ENCODE results near the gene TMEM30A. TPM values are rescaled to one million over a fixed set of nuclear protein-coding genes. Genes with fewer than 3 reads are reported as not detected.

The TMEM30A gene
- total RNA-seq, 2 donors from 2014 or later: 47.7 to 59.4 TPM

- Mint-ChIP-seq H3K27me3 (ENCODE audit: insufficient read depth) (no peaks in the 10 kb centered on the region), H3K4me1 (peaks cover 6% of the 10 kb centered on the region), H3K36me3 (ENCODE audit: low read depth) (no peaks in the 10 kb centered on the region), H3K27ac (no peak overlapping the region), H3K4me3 (no peak overlapping the region), H3K9me3 (peaks cover 4% of the 10 kb centered on the region)
- Histone ChIP-seq H3K9ac (ENCODE audit: extremely low read depth, low read length, poor library complexity, severe bottlenecking) (no peak overlapping the region), H3K27me3 (ENCODE audit: control insufficient read depth, insufficient read depth, low read length, poor library complexity, severe bottlenecking) (no peaks in the 10 kb centered on the region), H3K4me3 (ENCODE audit: low read length) (no peak overlapping the region), H3K36me3 (ENCODE audit: control insufficient read depth, insufficient read depth, low read length) (no peaks in the 10 kb centered on the region), H3K9me3 (ENCODE audit: control insufficient read depth, low read length) (no peaks in the 10 kb centered on the region), H3K4me1 (ENCODE audit: control insufficient read depth, insufficient read depth, low read length) (peaks cover 5% of the 10 kb centered on the region), H3K27ac (ENCODE audit: low read depth, low read length) (no peak overlapping the region)
- WGBS, 2 experiments (ENCODE audit: insufficient coverage in 1 of 2, insufficient read length in 1 of 2): 49 to 50% methylated on average over 2 of the region's 2 CpGs
- DNase-seq: no peak
- TF ChIP-seq CTCF (conservative IDR thresholded peaks at IDR 0.05): no peak
Measured at GRCh38 chr6:75318900-75319299, 34.3 kb upstream of the TMEM30A start.

GRCh38 chr6:75317503-75318206 is 33.1 kb upstream of the TMEM30A start:
- H3K27me3 ChIP-seq (ENCODE audit: control insufficient read depth, insufficient read depth, low read length, poor library complexity, severe bottlenecking): no peaks in the 10 kb centered on the region
- H3K4me3 Mint-ChIP-seq: no peak overlapping the region

GRCh38 chr6:75315978-75316377 is 31.4 kb upstream of the TMEM30A start:
- Mint-ChIP-seq H3K36me3 (ENCODE audit: low read depth) (no peaks in the 10 kb centered on the region), H3K27ac (no peak overlapping the region), H3K27me3 (ENCODE audit: insufficient read depth) (no peaks in the 10 kb centered on the region), H3K4me1 (peaks cover 6% of the 10 kb centered on the region), H3K4me3 (no peak overlapping the region), H3K9me3 (no peaks in the 10 kb centered on the region)
- H3K4me3 ChIP-seq (ENCODE audit: low read length): no peak overlapping the region
- no peaks in the 10 kb centered on the region for H3K9me3 ChIP-seq (ENCODE audit: control insufficient read depth, low read length)
- H3K36me3 ChIP-seq (ENCODE audit: control insufficient read depth, insufficient read depth, low read length): no peaks in the 10 kb centered on the region
- H3K4me1 ChIP-seq (ENCODE audit: control insufficient read depth, insufficient read depth, low read length): peaks cover 5% of the 10 kb centered on the region
- no peak for DNase-seq
- H3K27ac ChIP-seq (ENCODE audit: low read depth, low read length): no peak overlapping the region
- no peak overlapping the region for H3K9ac ChIP-seq (ENCODE audit: extremely low read depth, low read length, poor library complexity, severe bottlenecking)
- TF ChIP-seq CTCF (conservative IDR thresholded peaks at IDR 0.05): no peak
- H3K27me3 ChIP-seq (ENCODE audit: control insufficient read depth, insufficient read depth, low read length, poor library complexity, severe bottlenecking): no peaks in the 10 kb centered on the region

More at GRCh38 chr6:75317503-75318206, 33.1 kb upstream of the TMEM30A start:
- Mint-ChIP-seq H3K27me3 (ENCODE audit: insufficient read depth) (no peaks in the 10 kb centered on the region), H3K9me3 (no peaks in the 10 kb centered on the region), H3K36me3 (ENCODE audit: low read depth) (no peaks in the 10 kb centered on the region), H3K27ac (peak overlapping the region; percentile 76), H3K4me1 (peaks cover 6% of the 10 kb centered on the region)
- no peaks in the 10 kb centered on the region for H3K9me3 ChIP-seq (ENCODE audit: control insufficient read depth, low read length)
- no peak overlapping the region for H3K9ac ChIP-seq (ENCODE audit: extremely low read depth, low read length, poor library complexity, severe bottlenecking)
- peak; percentile 55 for DNase-seq
- no peak for TF ChIP-seq CTCF (conservative IDR thresholded peaks at IDR 0.05)
- H3K4me1 ChIP-seq (ENCODE audit: control insufficient read depth, insufficient read depth, low read length): peaks cover 5% of the 10 kb centered on the region
- H3K36me3 ChIP-seq (ENCODE audit: control insufficient read depth, insufficient read depth, low read length): no peaks in the 10 kb centered on the region
- no peak overlapping the region for H3K27ac ChIP-seq (ENCODE audit: low read depth, low read length)
- no peak overlapping the region for H3K4me3 ChIP-seq (ENCODE audit: low read length)
- WGBS, 2 experiments (ENCODE audit: insufficient coverage in 1 of 2, insufficient read length in 1 of 2): 72 to 73% methylated on average over 4 of the region's 4 CpGs

Measured in endodermal cell (in vitro differentiated cells).